ENCODE measurements around the gene MAPK10.
A peak's percentile ranks its signal among the peaks of the same experiment; 100 is the strongest.
"Not testable (repeated sequence)": the region's sequence is repeated elsewhere in the genome, so short reads cannot be mapped to it uniquely, and the experiment has no call there.

Gene MAPK10

GRCh38 chr4:86031927-86032326, 327.9 kb downstream of the MAPK10 start:
- no peak for DNase-seq

DNA sequence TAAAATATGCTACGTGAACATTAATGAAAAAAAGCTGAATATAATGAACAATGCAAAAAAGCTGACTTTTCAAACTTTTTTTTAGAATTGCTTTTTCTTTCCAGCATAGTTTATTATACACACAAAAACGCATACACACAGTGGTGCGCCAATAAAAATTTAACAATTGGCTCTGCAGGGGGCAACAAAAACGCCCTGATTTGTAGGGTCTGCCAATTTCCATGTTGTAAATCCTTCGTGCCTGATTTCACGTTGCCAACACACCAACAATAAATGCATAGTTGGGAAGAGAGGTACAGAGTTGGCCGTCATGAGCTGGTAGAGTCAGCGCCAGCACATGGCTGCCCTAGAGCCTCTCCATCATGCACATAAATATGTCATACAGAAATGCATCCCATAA, 333.1 kb downstream of the MAPK10 start:
- no peak for DNase-seq

DNA sequence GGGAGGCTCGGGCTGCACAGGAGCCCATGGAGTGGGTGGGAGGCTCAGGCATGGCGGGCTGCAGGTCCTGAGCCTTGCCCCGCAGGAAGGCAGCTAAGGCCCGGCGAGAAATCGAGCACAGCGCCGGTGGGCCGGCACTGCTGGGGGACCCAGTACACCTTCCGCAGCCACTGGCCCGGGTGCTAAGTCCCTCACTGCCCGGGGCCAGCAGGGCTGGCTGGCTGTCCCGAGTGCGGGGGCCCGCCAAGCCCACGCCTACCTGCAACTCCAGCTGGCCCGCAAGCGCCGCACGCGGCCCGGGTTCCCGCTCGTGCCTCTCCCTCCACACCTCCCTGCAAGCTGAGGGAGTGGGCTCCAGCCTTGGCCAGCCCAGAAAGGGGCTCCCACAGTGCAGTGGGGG, 338.2 kb downstream of the MAPK10 start:
- not testable (repeated sequence) for DNase-seq

DNA sequence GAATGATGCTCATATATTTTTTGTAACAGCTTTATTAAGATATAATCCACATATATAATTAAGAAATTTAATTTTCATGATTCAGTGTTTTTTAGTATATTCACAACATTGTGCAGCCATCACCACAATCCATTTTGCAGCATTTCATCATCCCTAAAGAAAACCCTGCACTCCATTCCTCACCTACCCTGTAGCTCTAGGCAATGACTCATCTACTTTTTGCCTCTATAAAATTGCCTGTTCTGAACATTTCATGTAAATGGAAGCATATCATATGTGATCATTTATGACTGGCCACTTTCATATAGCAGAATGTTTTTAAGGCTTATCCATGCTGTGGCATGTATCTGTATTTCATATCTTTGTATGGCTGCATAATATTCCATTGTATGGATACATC, 339.9 kb downstream of the MAPK10 start:
- no peak for DNase-seq

GRCh38 chr4:86019362-86019761, 340.5 kb downstream of the MAPK10 start:
- DNase-seq = no peak

GRCh38 chr4:86015412-86016350, 344.2 kb downstream of the MAPK10 start:
- no peak for DNase-seq

DNA sequence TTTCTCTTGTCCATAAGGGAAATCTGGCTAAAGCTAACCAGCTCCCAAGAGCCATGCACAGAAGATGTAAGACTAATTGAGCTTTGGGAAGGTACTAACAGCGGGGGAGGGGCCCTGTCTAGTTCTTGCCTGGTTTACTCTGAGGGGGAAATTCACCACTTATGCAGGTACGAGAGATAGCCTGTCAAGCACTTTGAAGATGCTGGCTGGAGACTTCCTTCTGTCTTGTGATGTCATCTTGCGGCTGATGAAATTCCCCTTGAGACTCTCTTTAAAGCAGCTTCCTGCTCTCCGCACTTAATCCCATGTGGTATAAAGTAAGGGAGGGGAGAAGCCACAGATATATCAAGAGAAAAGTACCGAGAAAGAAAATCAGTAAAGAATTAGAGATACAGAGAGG, 345.3 kb downstream of the MAPK10 start:
- no peak for DNase-seq

DNA sequence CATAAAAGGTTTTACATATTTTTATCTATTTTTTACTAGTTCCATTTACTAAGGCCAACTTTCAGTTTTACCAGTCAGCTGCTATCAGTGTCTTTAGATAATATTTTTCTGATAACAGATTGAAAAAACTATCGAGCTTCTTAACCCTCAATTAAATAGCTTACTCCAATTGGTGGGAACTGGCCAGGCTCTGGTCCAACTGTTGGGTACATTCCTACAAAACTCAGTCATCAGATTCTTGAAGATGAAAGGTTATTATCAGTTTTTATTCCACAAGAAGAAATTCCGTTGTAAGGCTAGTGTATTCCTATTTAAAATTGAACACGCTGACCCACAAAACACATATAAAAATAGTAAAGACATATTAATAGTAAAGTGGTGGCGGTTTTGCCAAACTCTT, 346.2 kb downstream of the MAPK10 start:
- DNase-seq = no peak

DNA sequence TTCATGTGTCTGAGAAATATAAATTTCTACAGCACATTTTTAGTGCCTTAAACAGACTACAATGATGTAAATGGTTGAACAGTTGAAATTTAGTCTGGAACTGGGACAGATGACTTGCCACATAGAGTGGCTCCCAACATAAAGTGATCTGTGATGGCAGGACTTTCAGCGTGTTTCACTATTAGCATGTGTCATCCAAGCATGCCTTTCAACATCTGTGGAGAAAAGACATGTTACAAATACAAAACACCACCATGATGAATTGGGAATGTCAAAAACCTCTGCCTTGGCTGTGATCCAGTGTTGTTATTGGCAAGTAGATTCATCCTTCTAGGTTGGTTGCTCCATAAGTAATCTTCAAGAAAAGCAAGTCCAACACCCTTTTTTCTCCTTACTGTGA, 348.7 kb downstream of the MAPK10 start:
- no peak for DNase-seq

GRCh38 chr4:86007042-86007441, 352.8 kb downstream of the MAPK10 start:
- no peak for DNase-seq

- DNase-seq = no peak
Measured at GRCh38 chr4:86006057-86006456, 353.8 kb downstream of the MAPK10 start.

DNA sequence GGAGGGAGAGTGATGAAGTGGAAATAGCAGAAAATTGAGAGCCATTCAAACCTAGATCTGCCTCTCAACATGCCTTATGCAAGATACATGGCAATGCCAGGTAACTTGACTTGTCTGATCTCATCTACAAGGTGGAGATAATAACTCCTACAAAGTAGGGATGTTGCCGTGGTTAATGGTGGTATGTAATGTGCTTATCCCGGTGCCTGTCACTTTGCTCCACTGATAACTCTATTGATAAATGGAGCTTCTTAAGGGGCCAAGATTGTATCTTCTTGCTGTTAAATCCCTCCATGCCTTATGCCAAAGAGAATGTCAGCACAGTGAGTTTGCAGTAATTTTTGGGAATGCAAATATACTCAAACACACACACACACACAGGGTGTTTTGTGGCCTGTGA, 355.8 kb downstream of the MAPK10 start:
- no peak for DNase-seq

DNA sequence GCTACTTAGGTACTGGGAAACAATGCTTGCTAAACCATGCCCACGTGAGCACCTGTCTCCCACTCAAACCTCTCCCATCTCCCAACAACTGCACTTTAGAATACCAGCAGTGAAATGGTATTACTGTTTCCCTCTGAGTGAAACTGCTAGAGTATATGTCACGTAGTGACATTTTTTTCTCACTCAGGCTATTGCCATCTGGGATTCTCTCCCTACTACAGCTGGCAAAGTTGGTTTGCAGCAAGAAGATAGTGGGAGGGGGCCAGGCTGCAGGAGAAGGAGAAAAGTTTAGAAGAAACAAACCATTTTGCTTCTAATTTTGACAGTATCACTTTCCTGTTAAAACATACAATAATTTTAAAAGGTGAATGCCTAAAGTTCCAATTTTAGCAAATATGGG, 358.3 kb downstream of the MAPK10 start:
- no peak for DNase-seq

- no peak for DNase-seq
Measured at GRCh38 chr4:85995361-85995760, 364.5 kb downstream of the MAPK10 start.

DNA sequence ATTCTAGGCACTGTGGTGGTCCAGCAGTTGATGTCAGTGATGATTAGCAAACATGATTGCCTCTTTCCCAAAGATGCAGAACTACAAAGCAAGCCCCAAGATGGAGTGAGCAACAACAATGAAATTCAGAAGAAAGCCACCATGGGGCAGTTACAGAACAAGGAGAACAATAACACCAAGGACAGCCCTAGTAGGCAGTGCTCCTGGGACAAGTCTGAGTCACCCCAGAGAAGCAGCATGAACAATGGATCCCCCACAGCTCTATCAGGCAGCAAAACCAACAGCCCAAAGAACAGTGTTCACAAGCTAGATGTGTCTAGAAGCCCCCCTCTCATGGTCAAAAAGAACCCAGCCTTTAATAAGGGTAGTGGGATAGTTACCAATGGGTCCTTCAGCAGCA, 365.3 kb downstream of the MAPK10 start:
- DNase-seq = no peak

GRCh38 chr4:85993641-85994040, 366.2 kb downstream of the MAPK10 start:
- DNase-seq = no peak

GRCh38 chr4:85986266-85986665, 373.6 kb downstream of the MAPK10 start:
- no peak for DNase-seq

GRCh38 chr4:85979276-85979675, 380.6 kb downstream of the MAPK10 start:
- DNase-seq = no peak

DNA sequence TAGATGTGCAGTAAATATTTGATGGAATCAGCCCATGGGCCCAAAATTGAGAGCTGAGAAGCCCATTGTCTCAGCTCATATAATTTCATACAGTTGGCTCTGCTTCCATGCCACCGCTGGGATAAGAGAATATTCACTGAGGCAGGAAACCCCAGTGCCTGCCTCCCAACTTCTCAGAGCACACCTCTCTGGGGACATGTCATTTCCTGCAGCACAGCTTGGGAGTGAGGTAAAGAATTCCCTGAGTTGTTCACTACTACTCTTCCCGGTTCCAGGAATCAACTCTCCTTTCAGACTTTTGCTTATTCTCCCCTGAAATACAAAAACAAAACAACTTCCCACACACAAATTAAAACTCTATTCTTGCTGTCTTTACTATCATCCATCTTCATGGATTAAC, 389.3 kb downstream of the MAPK10 start:
- DNase-seq = no peak

GRCh38 chr4:85968945-85969819, 390.7 kb downstream of the MAPK10 start:
- peak; percentile 54 for DNase-seq

DNA sequence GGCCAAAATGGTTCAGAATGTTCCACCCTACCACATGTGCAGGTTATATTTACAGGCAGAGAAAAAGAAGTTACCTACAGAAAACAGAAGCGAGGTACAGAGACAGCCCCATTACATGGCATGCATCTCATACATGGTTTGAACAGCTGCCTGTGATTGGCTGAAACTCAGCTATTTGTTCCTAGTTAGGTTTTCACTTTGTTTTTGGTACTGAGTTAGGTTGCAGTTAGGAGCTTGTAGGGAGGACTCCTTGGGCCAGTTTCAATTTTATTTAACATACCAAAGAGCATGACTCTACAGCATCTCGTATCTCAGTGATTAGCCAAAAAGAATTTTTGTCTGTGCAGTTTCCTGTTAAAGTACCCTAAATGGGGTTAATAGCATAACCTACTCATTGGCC, 392.0 kb downstream of the MAPK10 start:
- DNase-seq = no peak

DNA sequence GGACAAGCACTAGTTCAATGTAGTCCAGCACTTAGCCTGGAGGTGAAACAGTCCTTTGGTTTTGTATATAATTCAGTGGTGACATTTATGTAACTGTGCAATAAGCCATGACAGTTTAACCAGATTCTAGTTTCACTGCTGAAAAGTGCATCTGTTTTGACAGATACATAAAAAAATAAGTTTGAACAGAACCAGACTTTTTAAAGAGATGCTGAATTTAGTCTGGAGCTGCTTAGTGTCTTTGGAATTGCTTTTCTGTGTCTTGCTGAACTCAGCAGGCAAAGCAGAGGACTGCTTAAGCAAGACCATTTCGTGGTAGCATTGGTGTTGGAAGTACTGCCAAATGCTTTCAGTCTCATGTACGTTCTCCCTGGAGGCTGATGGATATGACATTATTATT, 393.5 kb downstream of the MAPK10 start:
- no peak for DNase-seq

GRCh38 chr4:85965529-85965928, 394.3 kb downstream of the MAPK10 start:
- DNase-seq = no peak

DNA sequence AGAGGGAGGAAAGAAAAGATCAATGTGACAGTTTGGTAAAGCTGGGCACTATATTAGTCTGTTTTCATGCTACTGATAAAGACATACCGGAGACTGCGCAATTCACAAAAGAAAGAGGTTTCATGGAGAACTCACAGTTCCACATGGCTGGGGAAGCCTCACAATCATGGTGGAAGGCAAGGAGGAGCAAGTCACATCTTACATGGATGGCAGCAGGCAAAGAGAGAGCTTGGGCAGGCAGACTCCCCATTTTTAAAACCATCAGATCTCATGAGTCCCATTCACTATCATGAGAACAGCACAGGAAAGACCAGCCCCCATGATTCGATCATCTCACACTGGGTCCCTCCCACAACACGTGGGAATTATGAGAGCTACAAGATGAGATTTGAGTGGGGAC, 394.8 kb downstream of the MAPK10 start:
- not testable (repeated sequence) for DNase-seq

Measured in NCI-H510A treated with DMSO at 0.1 percent for 48 hours (cell line).